GM19455 (cell line): Measurements from ENCODE around the gene TMEM150C.

Source experiments
- ATAC-seq: cut with Tn5 transposase; IDR thresholded peaks from one replicate; pipeline ENCODE4 v1.9.1; 2021; ENCODE audit not compliant: unreplicated experiment

The TMEM150C gene

DNA sequence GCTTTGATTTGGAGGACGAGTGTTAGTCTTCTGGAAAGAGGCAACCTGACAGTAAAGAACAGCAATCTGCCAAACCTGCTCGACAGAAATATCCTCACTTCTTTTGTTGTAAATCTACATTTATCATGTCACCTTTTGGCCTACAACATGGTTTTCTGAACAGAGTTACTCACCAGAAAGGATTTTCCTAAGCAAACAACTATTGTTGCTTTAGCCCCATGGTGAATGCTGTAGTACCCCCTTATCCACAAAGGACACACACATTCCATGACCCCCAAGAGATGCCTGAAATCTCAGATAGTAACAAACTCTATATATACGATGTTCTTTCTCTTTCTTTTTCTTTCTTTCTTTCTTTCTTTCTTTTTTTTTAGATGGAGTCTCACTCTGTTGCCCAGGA lies 42.7 kb downstream of the TMEM150C start:
- no peak for ATAC-seq

DNA sequence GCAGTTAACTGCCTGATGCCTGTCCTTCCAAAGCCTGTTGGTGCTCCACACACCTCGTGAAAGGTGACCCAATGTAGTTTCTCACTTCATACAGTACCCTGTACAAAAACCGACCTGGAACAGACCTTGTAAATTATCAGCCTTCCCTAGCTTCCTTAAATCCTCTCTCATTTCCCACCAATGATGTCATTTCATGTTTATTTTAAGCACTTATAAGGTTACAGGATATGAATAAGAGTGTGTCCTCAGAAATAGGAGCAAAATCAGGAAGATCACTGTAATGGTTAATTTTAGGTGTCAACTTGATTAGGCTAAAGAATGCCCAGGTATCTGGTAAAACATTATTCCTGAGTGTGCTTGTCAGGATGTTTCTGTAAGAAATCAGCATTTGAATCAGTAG lies 44.7 kb downstream of the TMEM150C start:
- ATAC-seq: no peak

DNA sequence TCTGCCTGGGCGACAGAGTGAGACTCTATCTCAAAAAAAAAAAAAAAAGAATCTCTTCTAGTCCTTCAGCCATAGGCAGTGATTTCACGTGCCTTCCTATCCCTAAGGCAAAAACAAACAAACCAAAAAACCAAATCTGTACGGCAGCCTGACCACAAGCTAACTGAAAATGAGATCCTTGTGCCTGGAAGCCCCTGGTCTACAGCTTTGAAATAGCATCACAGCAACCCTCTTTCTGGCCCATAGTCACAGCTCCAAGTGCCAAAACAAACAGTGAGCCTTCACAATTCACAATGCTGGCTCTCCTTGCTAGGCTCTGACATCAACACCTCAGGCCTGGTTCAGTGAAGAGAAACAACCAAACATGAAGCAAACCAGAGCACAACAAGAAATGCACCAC lies 46.1 kb downstream of the TMEM150C start:
- ATAC-seq: no peak

- ATAC-seq: no peak
Measured at GRCh38 chr4:82513382-82513781, 48.4 kb downstream of the TMEM150C start.

- no peak for ATAC-seq
Measured at GRCh38 chr4:82510216-82510615, 51.6 kb downstream of the TMEM150C start.

DNA sequence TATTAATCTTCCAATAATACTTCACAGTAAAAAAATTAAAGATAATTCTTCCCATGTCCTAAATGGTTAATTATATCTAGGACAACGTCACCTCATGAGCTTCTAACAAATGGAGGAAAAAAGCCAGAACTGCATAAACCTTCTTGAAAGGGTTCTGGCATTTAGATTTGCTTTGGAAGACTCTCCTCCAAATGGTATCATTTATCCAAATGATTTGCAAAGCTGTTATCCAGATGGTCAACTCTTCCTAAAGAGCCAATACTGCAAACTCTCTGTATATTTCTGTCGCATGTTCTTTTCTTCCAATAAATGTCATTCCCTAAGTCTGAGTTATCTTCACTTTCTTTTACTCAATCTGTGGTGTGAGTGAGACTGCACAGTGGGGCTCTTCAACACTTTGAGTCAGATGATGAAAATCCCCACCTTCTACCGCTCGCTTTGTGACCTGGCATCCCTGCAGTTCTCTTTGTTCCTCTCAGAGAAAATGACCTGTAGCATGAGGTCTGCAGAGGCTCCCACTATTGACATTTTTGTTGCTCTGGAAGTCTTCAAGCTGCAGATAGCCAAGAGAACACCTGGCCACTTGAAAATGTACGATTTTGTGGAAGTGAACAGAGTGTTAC lies 52.9 kb downstream of the TMEM150C start:
- no peak for ATAC-seq

- no peak for ATAC-seq
Measured at GRCh38 chr4:82508011-82508410, 53.8 kb downstream of the TMEM150C start.

- no peak for ATAC-seq
Measured at GRCh38 chr4:82501154-82501442, 60.7 kb downstream of the TMEM150C start.

GRCh38 chr4:82500435-82501153 lies 61.2 kb downstream of the TMEM150C start:
- ATAC-seq: no peak

- ATAC-seq: no peak
Measured at GRCh38 chr4:82499738-82500434, 61.9 kb downstream of the TMEM150C start.

- no peak for ATAC-seq
Measured at GRCh38 chr4:82496349-82496748, 65.4 kb downstream of the TMEM150C start.

GRCh38 chr4:82495666-82496065 lies 66.1 kb downstream of the TMEM150C start:
- ATAC-seq: no peak

DNA sequence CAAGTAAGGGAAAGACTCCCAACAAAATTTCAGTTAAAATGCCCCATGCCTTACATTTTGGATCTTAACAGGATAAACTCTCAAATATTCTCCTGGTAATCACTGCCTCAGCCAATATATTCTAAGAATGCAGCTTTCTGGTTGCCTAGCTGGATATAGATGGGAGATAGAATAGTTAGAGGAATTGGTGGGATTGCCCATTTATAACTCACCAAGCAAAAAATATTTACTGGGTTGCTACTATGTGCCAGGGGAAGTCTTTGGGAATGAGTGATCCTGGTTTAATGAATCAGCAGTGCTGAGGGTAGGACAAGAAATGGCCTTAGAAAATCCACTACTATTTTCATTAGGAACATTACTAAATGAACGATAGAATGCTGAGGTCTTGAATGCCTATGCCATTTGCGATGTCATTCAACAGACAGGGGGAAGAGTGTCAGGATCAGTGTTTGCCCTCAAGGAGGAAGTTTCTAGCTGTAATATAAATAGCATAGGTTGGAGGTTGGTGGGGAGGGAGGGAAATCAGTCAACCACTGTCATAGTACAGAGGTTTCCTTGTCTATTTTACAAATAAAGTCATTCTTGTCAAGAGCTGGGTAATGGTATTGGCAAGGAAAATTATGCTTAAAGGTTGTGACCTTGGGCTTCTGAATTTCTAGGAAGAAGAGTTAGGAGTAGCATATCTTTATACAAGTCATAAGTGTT lies 67.9 kb downstream of the TMEM150C start:
- ATAC-seq: no peak

GRCh38 chr4:82491251-82491960 lies 70.4 kb downstream of the TMEM150C start:
- ATAC-seq: no peak

DNA sequence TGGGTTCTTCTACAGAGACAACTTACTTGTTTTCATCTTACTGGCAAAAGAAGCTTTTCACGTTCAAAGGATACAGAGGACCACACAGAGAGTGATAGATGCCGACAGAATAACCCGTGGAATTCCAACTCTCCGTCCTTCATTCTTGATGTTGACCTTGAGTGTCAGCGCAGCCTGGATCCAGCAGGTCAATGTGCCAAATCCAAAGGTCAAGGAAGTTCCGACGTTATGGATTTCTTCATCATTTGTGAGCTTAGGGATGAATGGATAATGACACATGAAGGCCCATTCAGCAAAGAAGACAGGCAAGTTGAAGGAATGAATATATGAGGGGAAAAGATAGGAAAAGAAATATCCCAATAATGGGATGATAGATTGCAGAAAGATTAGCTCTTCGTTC lies 71.8 kb downstream of the TMEM150C start:
- no peak for ATAC-seq

DNA sequence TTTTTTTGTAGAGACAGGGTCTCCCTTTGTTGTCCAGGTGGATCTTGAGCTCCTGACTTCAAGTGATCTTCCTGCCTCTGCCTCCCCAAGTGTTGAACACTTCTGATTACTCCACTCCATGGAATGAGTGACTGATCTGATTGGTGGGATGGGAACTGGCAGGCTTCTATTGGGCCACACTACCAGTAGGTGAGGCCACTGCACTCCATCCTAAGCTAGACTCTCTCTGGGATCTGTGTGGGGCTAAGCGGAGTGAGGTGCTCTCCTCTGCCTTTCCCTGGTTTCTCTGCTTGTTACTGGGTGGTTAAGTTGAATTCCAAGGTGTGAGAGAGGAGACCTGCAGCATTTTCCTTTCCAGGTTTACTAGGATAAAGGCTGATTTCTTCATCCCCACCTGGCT lies 72.7 kb downstream of the TMEM150C start:
- no peak for ATAC-seq

DNA sequence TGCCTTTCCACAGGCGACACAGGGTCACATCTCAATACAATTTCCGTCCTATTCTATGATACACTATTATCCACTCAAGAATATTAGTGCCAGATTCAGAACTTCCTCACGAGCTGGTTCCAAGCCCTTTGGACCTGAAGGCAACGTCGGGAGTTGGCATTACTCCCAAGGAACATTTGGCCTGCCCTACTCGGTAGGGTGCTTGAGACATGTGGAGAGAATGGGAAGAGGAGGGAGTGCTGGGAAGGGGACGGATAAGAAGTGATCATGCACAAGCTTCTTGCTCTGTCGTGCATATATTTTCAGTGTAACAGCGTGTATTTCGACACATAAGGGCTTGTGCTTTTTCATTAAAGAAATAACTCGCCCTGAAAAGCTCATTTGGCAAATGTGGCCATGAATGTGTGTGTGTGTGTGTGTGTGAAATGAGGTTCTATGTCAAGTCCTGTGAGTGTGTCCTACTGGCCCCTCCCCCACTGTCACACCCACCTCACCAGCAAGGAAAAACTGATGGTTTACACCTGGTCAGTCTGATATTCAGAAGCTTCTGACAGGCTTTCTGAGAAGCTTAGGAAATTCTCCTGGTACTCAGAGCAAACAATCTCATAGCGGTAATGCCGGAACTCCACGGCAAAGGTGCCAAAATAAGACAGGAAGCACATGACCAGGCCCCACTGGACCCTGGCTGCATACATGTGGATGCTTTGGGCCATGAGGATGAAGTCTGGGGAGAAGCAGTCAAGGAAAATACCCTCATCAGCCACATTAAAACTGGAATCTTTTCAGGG lies 76.6 kb downstream of the TMEM150C start:
- no peak for ATAC-seq

- ATAC-seq: no peak
Measured at GRCh38 chr4:82482387-82482786, 79.4 kb downstream of the TMEM150C start.

- ATAC-seq: no peak
Measured at GRCh38 chr4:82481506-82481840, 80.3 kb downstream of the TMEM150C start.

- ATAC-seq: no peak
Measured at GRCh38 chr4:82480771-82481505, 80.8 kb downstream of the TMEM150C start.
